ENCODE measurements around the gene GIPC2.

- TF ChIP-seq, protein P1, sequence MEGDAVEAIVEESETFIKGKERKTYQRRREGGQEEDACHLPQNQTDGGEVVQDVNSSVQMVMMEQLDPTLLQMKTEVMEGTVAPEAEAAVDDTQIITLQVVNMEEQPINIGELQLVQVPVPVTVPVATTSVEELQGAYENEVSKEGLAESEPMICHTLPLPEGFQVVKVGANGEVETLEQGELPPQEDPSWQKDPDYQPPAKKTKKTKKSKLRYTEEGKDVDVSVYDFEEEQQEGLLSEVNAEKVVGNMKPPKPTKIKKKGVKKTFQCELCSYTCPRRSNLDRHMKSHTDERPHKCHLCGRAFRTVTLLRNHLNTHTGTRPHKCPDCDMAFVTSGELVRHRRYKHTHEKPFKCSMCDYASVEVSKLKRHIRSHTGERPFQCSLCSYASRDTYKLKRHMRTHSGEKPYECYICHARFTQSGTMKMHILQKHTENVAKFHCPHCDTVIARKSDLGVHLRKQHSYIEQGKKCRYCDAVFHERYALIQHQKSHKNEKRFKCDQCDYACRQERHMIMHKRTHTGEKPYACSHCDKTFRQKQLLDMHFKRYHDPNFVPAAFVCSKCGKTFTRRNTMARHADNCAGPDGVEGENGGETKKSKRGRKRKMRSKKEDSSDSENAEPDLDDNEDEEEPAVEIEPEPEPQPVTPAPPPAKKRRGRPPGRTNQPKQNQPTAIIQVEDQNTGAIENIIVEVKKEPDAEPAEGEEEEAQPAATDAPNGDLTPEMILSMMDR (IDR thresholded peaks at IDR 0.05): no peak
- TF ChIP-seq EP300 (IDR thresholded peaks at IDR 0.05) (no peak), POLR2AphosphoS5 (IDR thresholded peaks at IDR 0.05) (no peak)
Measured at GRCh38 chr1:78146205-78146771, 100.5 kb downstream of the GIPC2 start.

Measured in sigmoid colon (tissue), 4 donors.